ENCODE measurements around the gene SYT13.

Gene SYT13

GRCh38 chr11:45305874-45306623 is 19.9 kb upstream of the SYT13 start:
- no peak for DNase-seq

- DNase-seq = no peak
These were observed 18.8 kb upstream of the SYT13 start for GRCh38 chr11:45304992-45305335.

- DNase-seq = no peak
These were observed 18.2 kb upstream of the SYT13 start for GRCh38 chr11:45304111-45304991.

- no peak for DNase-seq
These were observed 17.2 kb upstream of the SYT13 start for GRCh38 chr11:45303316-45303715.

GRCh38 chr11:45301537-45302246 is 15.6 kb upstream of the SYT13 start:
- DNase-seq = no peak

GRCh38 chr11:45300715-45301114 is 14.6 kb upstream of the SYT13 start:
- no peak for DNase-seq

GRCh38 chr11:45298718-45299117 is 12.6 kb upstream of the SYT13 start:
- no peak for DNase-seq

- DNase-seq = no peak
These were observed 9.9 kb upstream of the SYT13 start for GRCh38 chr11:45296075-45296474.

- no peak for DNase-seq
These were observed 8.4 kb upstream of the SYT13 start for GRCh38 chr11:45294499-45294898.

GRCh38 chr11:45293566-45294192 is 7.5 kb upstream of the SYT13 start:
- DNase-seq = peak in 1 of 4 experiments; percentile 36

- no peak for DNase-seq
These were observed 4.4 kb upstream of the SYT13 start for GRCh38 chr11:45290586-45290985.

GRCh38 chr11:45289369-45289768 is 3.2 kb upstream of the SYT13 start:
- no peak for DNase-seq

GRCh38 chr11:45288339-45288738 is 2.2 kb upstream of the SYT13 start:
- DNase-seq = no peak

GRCh38 chr11:45287316-45287903 is 1.3 kb upstream of the SYT13 start:
- DNase-seq = no peak

- DNase-seq = no peak
These were observed 802 bp downstream of the SYT13 start for GRCh38 chr11:45285250-45285828.

- DNase-seq = no peak
These were observed 4.1 kb downstream of the SYT13 start for GRCh38 chr11:45282081-45282480.

GRCh38 chr11:45280449-45280848 is 5.7 kb downstream of the SYT13 start:
- no peak for DNase-seq

GRCh38 chr11:45279645-45280044 is 6.5 kb downstream of the SYT13 start:
- DNase-seq = no peak

- no peak for DNase-seq
These were observed 7.4 kb downstream of the SYT13 start for GRCh38 chr11:45278714-45279113.

- DNase-seq = no peak
These were observed 10.3 kb downstream of the SYT13 start for GRCh38 chr11:45275828-45276227.

GRCh38 chr11:45274206-45274605 is 11.9 kb downstream of the SYT13 start:
- DNase-seq = no peak

GRCh38 chr11:45273509-45273908 is 12.6 kb downstream of the SYT13 start:
- no peak for DNase-seq

Measured in activated naive CD4-positive, alpha-beta T cell (primary cell).